GM19467 (cell line): ENCODE data around the gene PTPN20.

Experiments
- ATAC-seq: cut with Tn5 transposase; IDR thresholded peaks from one replicate; pipeline ENCODE4 v1.9.1; 2021; ENCODE audit warnings: mild to moderate bottlenecking, moderate library complexity; ENCODE audit not compliant: unreplicated experiment

The PTPN20 gene

DNA sequence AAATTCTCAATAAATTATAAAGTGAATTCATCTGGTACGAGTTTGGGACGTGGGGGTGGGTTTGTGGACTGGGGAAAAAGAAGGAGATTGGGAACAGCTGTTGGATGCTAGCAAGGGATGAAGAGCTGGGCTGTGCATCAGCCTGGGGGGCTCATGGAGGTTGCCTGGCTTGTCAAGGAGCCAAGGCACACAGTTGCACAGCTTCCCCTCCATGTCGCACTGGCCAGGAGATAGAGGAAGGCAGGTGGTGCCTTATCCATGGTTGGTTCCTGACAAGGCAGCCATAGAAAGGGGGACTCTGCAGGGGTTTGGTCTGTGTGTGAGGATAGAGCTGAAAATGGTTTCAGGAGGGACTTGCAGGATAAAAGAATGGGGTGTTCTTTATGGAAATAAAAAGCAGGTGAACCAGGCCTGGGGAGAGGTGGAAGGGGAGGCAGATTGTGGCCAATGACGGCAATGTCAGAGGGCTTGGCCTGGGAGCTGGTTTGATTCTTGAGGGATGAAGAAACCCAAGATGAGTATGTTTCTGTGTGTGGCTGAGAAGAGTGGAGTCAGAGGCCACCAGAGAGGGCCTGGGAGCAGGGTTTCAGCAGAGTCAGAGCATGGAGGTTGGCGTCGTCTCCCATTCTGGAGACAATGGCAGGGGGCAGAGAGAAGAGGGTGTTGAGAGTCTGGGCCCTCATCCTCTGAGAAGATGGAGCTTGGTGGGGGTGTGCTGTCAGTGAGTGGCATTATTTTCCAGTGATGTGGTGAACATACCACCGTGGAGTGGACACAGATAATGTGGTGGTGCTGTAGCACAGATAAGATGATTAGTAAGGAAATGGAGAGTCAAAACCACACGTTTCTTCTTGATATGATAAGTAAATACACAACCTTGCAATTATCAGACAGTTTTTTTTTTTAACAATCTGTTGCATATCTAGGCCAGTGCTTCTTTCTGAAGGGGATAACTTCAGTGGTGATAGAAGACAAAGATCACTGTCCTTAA lies 108.2 kb downstream of the PTPN20 start:
- ATAC-seq = no peak

DNA sequence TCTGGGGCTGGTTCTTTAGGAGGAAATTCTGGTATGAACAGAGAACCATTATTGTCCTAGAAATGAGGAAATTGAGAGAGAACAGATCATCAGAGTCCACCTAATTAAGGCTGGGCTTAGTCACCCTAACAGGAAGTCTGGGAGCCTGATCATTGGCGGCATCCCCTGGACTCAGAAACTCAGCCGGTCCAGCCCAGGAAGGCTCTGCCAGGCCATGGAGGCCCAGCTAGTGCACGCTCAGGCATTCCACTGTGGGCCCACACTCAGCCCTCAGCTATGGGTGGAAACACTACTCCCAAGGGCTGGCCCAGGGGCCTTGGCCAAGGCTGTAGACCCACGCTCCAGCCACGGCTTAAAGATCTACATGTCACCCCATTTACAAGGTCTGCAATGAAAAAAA lies 109.2 kb downstream of the PTPN20 start:
- ATAC-seq = no peak

DNA sequence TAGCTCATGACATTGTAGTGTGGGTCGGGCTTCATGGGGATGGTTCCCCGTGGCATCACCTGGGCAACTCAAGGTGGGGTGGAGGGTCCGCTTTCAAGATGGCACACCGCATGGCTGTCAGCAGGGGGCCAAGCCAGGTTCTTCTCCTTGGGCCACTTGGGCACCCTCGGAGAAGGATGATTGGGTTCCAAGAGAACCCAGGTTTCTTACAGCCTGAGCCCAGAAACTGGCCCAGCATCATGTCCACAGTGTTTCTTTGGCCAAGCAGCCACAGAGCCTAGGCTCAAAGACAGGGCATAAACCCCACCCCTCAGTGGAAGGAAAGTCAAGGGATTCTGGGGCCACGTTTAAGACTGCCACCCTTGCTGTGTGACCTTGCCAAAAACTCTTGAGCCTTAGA lies 110.6 kb downstream of the PTPN20 start:
- ATAC-seq = no peak

DNA sequence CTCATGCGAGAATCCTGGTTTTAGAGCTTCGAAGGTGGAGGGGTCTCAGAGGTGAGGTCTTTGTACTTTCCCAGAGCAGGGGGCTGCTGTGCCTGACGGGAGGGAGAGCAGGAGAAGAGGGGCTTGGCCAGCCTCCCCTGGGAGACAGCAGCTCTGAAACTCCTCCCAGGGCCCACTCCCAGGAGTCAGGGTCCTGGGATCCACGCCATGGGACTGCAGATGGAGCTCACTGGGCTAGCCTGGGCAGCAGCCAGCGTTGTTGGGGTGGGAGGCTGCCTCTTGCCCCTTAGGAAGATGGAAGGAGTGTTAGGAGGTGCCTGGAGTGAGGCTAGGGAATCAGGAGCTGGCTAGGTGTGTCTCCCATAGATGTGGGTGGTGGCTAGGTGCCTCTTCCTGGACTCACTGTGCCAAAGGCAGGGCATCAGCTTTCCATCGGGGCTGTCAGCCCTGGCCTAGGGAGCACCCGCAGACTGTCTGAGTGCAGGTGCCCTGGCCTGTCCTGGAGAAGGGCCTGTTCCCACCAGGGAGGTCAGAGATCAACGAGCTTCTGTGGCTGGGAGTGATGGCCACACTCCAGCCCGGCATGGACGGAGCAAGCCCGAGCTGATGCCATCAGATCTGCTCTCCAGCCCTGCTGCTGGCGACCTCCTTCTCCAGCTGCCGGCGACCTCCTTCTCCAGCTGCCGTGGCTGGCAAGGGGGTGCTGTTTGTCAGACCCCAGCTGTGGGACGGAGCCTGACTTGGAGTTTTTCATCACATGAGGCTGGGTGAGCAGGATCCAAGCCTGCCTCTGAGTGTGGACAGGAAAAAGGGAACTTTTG lies 111.3 kb downstream of the PTPN20 start:
- no peak for ATAC-seq

DNA sequence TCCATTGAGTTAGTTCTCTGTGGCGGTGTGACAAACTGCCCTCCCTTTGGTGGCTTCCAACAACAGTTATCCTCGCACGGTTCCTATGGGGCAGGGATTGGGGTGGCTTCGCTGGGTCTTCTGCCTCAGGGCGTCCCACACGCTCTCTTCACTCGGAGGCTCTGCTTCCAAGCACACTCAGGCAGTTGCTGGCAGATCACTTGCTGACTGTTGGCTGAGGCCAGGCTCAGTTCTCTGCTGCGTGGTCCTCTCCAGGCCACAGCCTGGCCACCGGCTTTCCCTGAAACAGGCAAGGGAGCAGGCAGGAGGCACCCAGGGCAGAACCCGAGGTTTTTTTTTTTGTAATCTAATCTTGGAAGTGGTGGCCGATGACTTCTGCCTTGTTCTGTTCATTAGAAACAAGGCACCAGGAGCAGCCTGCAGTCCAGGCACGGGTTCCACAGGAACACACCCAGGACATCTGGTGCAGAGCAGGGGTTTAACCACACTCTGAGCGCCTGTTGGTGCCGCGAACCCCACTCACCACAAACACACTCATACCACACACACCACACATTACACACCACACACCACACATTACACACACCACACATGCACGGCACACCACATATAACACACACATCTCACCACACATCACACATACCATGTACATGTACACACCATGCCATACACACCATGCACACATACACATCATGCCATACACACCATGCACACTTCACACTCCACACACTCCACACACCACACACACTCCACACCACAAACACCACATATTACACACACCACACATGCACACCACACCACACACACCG lies 112.2 kb downstream of the PTPN20 start:
- ATAC-seq = no peak

DNA sequence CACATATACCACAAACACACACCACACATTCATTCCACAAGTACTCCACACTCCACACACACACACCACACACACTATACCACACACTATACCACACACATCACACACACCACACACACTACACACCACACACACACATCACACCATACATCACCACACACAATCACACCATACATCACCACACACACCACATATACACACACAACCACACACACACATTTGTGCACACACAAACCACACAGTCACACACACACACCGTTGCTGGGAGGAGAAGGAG lies 112.8 kb downstream of the PTPN20 start:
- no peak for ATAC-seq

DNA sequence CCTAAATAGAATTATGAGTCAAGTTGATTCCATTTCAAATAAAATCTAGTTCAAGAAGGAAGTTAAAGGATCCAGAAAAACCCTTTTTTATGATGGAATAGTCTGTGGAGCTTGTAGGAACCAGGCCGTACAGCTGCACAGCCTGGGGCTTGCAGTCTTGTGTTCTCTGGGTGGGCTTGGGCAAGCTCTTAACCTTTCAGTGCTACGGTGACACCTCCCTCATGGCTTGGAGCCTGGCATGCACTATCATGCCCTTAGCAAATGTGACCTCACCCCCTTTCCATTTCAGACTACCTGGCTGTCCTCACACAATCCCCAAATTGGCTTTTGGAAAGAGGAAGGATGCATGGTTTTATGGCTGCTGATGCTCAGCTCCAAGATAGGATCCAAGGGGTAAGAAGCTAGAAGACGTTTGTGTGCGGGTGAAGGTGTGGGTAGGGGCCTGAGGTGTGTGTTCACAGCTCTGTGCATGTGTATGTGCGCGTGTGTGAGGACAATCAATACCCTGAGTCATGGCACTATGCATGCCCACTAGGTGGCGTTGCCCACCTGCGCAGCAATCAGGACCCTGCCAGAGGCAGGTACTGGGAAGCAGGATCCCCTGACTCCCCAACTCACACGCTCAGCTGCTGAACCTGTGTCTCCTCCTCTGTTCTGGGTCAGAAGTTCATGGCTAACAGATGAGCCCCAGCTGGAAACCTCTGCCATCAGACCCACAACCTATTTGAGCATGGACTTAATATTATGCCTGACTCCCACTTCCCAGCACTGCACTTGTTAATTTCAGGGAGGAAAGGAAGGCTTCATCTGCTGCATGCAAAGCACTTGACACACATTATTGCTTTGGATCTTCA lies 113.4 kb downstream of the PTPN20 start:
- no peak for ATAC-seq

DNA sequence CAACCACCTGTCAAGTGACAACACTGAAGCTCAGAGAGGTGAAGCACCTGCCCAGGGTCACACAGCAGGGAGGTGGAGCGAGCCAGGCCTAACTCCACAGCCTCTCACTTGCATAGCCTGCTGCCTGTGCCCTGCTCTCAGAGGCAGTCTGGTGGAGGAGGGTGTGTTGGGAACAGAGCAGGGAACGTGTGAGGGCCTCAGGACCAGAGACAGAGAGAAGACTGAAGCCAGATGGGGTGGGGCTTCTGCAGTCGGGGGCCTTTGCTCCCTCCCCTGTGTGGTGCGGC lies 114.0 kb downstream of the PTPN20 start:
- ATAC-seq = no peak

DNA sequence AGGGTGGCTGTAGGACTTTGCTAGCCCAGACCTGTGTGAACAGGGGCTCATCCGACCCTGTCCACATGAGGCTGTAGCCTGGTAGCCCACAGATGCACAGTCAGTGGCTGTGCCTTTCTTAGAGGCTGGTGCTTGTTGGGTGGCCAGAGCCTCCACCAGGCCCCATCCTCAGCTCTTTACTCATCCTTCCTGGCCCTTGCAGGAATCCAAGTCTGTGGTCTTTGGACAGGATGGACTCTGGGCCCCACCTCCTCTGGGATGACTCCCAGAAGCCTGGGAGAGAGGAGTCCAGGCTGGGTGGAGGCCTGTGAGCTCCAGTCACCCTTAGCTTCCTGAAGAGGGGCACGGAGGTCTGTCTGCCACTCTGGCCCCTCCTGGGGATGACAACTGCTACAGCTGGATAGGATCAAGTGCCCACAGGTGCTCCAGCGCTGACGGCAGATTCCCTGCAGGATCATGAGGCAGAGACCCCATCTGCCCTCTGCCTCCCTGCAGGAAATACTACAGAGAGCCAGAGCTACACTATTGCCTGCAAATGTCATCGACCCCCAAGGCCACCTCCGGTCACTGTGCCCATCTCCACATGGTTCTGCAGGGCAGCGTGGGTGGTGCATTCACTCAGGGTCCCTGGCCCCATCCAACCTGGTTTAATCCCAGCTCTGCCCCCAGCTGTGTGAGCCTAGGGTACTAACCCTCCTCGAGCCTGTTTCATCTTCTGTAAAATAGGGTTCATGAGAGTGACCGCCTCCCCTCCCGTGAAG lies 114.5 kb downstream of the PTPN20 start:
- ATAC-seq = no peak

DNA sequence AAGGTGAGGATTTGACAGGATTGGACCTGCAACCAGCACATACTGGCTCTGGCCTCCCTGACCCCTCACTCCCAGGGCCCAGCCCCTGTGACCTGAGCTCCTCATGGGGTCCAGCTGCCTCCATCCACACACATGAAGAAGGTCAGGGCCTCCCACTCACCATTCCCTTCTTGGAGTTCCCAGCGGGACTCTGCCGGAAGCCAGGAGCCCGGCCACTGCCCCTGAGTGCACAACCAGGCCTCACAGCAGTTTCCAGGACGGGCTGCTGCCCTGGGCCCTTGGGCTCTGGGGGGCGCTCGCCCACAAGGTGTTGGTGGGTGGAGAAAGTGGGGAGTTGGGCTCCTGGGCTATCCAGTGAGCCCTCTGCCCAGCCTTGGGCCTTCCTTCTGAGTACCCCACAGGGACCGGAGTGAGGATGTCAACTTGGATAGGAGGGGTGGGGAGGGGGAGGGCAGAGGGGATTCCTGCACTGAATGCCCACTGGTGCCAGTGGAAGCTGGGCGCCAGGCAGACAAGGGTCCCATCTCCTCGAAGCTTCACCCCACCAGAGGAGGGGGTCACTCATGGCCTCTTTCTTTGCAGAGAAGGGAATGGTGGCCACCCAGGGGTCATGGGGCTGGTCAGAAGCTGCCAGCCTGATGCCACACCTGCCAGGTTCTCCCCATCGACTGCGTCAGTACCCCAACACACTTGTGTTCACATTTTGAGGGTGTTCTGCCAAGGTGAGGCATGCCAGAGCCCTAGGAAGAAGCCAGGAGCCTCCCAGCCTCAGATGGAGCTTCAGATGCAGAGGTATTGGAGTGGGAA lies 115.3 kb downstream of the PTPN20 start:
- no peak for ATAC-seq

DNA sequence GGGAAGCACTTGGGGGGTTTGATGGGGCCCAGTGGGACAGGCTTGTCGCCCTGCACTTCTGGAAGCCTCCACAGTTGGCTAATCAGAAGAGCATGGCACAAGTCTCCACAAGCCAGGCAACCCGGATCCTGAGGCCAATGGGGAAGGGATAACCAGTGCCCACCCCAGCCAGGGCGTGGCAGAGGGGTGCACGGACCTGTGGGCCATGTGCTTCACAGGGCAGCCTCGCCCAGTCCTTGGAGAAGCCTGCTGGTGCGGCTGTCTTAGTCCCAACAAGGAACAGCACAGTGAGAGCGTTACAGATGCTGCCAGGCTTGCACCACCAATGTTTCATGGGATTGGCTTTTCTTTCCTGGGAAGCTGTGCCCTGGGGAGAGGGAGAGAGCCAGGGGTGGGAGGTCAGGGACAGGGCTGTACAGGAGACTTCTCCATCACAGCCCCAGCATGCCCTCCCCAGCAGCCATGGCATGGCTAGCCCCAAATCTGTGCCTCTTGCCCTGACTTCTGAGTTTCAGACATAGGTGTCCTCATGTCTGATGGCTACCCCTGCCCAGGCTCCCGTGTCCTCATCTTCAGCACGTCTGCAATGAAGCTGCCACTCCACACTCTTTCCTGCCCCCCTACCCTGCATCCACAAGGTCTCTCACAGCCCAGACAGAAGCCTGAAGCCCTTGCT lies 116.0 kb downstream of the PTPN20 start:
- ATAC-seq = no peak

DNA sequence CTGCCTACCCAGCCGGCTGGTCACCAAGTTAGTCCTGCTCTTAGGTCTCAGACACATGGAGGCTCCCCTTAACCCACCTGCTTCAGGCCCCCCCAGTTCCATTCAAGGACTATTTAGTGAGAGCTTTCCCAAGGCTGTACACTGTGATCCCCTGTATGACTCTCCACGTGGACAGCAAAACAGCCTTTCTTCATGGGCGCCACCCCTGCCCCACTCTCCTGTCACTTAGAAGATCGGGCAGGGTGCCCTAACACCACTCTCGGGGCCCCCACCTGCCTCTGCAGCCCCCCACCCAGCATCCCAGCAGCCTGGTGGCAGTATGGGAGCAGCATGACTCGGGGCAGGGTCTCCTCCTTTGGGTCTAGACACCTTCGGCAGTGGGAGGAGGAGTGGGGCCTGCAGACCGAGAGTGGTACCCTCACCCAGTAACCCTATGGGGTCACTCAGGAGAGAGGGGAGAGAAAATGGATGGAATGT lies 116.6 kb downstream of the PTPN20 start:
- ATAC-seq = no peak

DNA sequence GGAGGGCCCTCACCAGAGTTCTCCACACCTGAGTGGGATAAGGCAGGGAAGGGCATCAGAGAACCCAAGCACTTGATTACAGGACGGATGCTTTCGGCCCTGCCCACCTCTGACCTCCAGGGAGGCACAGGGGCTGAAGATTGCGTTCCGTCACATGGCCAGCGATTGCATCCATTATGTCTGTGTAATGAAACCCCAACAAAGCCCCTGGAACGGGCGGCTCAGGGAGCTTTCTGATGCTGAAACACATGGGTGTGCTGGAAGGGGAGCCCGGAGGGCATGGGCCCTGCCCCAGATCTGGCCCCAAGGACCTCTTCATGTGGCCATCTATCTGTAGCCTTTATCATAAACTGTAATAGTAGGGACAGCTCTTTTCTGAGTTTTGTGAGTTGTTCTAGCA lies 117.2 kb downstream of the PTPN20 start:
- no peak for ATAC-seq

DNA sequence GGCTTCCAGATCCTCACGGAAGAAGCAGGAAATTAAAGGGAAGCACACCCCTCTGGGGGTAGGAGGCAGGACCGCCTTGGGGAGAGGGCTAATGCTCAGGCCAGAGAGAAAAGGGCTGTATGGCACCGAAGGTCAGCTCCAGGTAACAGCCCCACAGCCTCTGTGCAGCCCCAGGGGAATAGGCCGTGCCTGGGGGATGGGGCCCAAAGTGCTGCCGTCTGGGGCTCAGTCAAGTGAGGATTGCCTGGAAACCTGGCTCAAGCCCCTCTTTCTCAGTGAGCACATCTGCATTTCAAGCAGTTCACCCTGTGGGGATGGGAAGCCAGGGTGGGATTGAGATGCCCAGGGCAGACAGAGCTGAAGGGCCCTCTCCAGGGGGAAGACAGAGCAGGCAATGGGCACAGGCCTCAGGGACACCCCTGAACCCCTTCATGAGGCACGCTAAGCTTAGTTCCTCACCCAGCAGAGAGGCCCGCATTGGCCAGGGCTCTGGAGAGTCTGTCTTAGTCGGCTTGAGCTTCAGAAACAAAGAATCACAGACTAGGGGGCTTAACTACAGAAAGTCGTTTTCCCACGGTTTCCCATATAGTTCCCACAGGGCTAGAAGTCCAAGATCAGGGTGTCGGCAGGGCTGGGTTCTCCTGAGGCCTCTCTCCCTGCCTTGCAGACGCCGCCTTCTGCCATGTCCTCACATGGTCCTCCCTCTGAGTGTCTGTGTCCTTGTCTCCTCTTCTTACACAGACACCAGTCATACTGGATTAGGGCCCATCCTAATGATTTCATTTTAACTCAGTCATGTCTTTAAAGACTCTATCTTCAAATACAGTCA lies 118.2 kb downstream of the PTPN20 start:
- no peak for ATAC-seq

DNA sequence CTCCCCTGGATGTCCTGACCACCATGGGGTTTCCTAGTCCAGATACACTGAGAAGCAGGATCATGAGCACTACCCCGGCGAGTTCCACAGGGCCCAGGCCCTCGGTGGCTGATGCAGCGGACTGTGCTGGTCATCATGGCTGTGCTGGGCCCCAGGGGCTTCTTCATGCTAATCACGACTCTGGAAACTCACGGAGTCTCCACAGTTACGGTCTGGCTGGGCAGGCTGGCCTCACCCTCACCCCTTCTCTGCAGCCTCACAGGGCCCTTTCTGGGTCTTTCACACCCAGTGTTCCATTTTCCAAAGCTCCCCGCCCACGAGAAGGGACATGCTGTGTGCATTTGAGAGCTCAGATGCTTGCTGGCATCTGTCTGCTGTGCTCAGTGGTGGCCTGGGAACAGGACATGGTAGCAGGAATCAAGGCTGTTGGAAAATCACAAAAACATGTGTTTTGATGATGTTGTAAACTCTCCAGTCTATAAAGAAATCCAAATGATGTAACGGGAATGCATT lies 119.0 kb downstream of the PTPN20 start:
- no peak for ATAC-seq

DNA sequence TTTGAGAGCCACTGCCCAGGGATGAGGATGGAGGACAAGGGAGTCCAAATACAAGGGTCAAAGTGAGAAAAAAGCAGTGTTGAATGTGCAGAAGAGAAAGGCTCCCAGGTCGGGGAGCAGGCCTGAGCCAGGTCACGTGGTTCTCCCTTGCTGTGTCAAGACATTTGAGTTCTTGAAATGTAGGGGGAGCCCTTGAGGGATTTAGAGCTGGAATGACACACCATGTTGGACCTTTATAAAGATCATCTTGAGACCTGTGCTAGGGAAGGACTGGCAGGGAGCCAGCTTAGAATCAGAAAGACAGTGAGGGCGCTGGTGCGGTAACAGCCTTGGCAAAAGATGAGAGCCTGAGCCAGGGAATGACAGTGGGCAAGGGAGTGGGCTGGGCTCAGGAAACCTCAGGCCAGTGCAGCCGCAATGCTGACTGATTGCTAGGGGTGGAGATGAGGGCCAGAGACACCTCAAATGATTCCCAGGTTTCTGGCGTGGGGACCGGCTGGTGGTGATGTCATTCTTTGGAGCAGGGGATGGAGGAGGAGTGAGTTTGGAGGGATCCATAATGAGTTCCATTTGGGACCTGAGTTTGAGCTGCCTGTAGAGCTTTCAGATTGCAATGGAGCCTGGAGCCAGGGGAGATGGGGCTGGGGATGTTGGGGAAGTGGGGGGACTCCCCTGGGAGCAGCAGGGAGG lies 120.1 kb downstream of the PTPN20 start:
- no peak for ATAC-seq
